Esophagus (tissue), 2 donors: ENCODE data around the gene TMEM43. TPM values are rescaled to one million over a fixed set of nuclear protein-coding genes. Genes with fewer than 3 reads are reported as not detected.

ENCODE experiments used
- H3K27ac ChIP-seq, 2 donors: one replicate each; pipeline ENCODE4 v1.5.1; 2013; ENCODE audit warnings: low read depth in 2 of 2, mild to moderate bottlenecking in 2 of 2, inconsistent platforms in 1 of 2, low read length in 1 of 2, moderate library complexity in 1 of 2
- H3K27me3 ChIP-seq, 2 donors: one replicate each; pipeline ENCODE4 v1.6.1; 2013; ENCODE audit warnings: low read length in 2 of 2, control low read depth in 1 of 2, mild to moderate bottlenecking in 1 of 2; ENCODE audit not compliant: insufficient read depth in 2 of 2, control insufficient read depth in 1 of 2
- H3K36me3 ChIP-seq, 2 donors: one replicate each; pipeline ENCODE4 v1.6.1; 2013; ENCODE audit warnings: low read length in 1 of 2; ENCODE audit not compliant: control insufficient read depth in 2 of 2, insufficient read depth in 2 of 2
- H3K4me1 ChIP-seq, 2 donors: one replicate each; pipeline ENCODE4 v1.6.1; 2013; ENCODE audit warnings: low read length in 1 of 2; ENCODE audit not compliant: control insufficient read depth in 2 of 2, insufficient read depth in 2 of 2
- H3K4me3 ChIP-seq, 2 donors: one replicate each; pipeline ENCODE4 v1.5.1; 2013; ENCODE audit warnings: low read length in 2 of 2, mild to moderate bottlenecking in 2 of 2, low read depth in 1 of 2, moderate library complexity in 1 of 2
- H3K9me3 ChIP-seq, 2 donors: one replicate each; pipeline ENCODE4 v1.6.1; 2013; ENCODE audit warnings: mild to moderate bottlenecking in 2 of 2, low read depth in 1 of 2, low read length in 1 of 2, moderate library complexity in 1 of 2; ENCODE audit not compliant: control insufficient read depth in 2 of 2, insufficient read depth in 1 of 2
- WGBS, 2 donors: extraction: QIAGEN DNeasy Blood & Tissue Kit; methylation state at CpG; one replicate each; pipeline ENCODE4 v1.1.7; 2013; 5-methylcytosine and 5-hydroxymethylcytosine counted together
- polyA plus RNA-seq, 2 donors: library from polyadenylated mRNA; stranded (reverse); fragments of 200-250 nt; gene quantifications; one replicate each; pipeline ENCODE4 v1.2.3, GENCODE V29; 2013
- donor health status: healthy with polysubstance abuse.
- donor health status: Bipolar disorder and iron deficiency.

Gene TMEM43
- polyA plus RNA-seq, 2 donors: 41.4 to 45.6 TPM

DNA sequence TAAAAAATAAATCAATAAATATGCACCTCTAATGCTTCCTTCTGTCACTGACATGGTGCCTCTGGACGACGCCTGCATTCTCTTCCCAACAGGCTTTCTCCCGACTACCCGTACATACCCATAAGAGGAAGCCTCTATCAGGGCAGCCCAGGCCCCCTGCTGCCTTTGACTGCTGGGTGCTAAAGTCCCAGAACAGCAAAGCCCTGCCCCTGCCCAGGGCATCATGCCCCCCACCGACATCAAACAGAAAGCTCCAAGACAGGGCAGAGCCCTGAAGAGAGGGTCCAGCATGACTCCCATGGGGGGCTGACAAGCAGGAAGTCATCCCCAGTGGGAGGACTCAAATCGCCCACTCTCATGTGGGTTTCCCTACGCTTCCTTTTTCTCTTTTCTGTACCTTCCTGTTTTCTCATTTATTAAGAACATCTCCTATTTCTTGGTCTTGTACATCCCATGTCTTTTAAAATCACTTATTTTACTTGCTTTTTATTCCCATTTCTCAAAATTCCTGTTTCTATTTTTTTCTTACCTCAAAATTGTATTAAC, 30.1 kb downstream of the TMEM43 start:
- Histone ChIP-seq H3K4me3 (no peak overlapping the region), H3K9me3 (no peaks in the 10 kb centered on the region), H3K27me3 (no peaks in the 10 kb centered on the region), H3K4me1 (no peaks in the 10 kb centered on the region), H3K36me3 (peaks cover 26 to 36% of the 10 kb centered on the region in 2 donors), H3K27ac (no peak overlapping the region)
- 92 to 96% methylated on average over 7 of the region's 7 CpGs for WGBS, 2 donors

- 58 to 89% methylated on average over 7 of the region's 7 CpGs for WGBS, 2 donors
- Histone ChIP-seq H3K4me3 (no peak overlapping the region), H3K27ac (no peak overlapping the region), H3K9me3 (no peaks in the 10 kb centered on the region), H3K27me3 (no peaks in the 10 kb centered on the region), H3K4me1 (no peaks in the 10 kb centered on the region), H3K36me3 (peaks cover 26 to 39% of the 10 kb centered on the region in 2 donors)
These were observed 31.3 kb downstream of the TMEM43 start for GRCh38 chr3:14156201-14156600.

- no peaks in the 10 kb centered on the region for H3K9me3 ChIP-seq
- H3K27ac ChIP-seq: peak overlapping the region in 1 of 2 donors; percentile 19
- H3K27me3 ChIP-seq: no peaks in the 10 kb centered on the region
- H3K36me3 ChIP-seq: peaks cover 24 to 33% of the 10 kb centered on the region in 2 donors
- no peak overlapping the region for H3K4me3 ChIP-seq
- H3K4me1 ChIP-seq: no peaks in the 10 kb centered on the region
- WGBS, 2 donors: 61 to 71% methylated on average over 13 of the region's 13 CpGs
These were observed 32.1 kb downstream of the TMEM43 start for GRCh38 chr3:14156843-14157561.

- Histone ChIP-seq H3K4me3 (no peak overlapping the region), H3K4me1 (no peaks in the 10 kb centered on the region), H3K36me3 (peaks cover 17 to 27% of the 10 kb centered on the region in 2 donors), H3K9me3 (no peaks in the 10 kb centered on the region), H3K27ac (no peak overlapping the region), H3K27me3 (no peaks in the 10 kb centered on the region)
- 97% methylated on average over 9 of the region's 9 CpGs for WGBS, 2 donors
These were observed 33.1 kb downstream of the TMEM43 start for GRCh38 chr3:14157951-14158350.

GRCh38 chr3:14158370-14158769, 33.5 kb downstream of the TMEM43 start:
- Histone ChIP-seq H3K4me1 (no peaks in the 10 kb centered on the region), H3K27me3 (no peaks in the 10 kb centered on the region), H3K27ac (no peak overlapping the region), H3K4me3 (no peak overlapping the region), H3K9me3 (no peaks in the 10 kb centered on the region), H3K36me3 (peaks cover 17 to 26% of the 10 kb centered on the region in 2 donors)
- WGBS, 2 donors: 95% methylated on average over 14 of the region's 14 CpGs

- Histone ChIP-seq H3K9me3 (no peaks in the 10 kb centered on the region), H3K4me1 (no peaks in the 10 kb centered on the region), H3K36me3 (peaks cover 17 to 25% of the 10 kb centered on the region in 2 donors), H3K27ac (no peak overlapping the region), H3K27me3 (no peaks in the 10 kb centered on the region), H3K4me3 (no peak overlapping the region)
- 97 to 98% methylated on average over 8 of the region's 8 CpGs for WGBS, 2 donors
These were observed 34.6 kb downstream of the TMEM43 start for GRCh38 chr3:14159426-14159825.

GRCh38 chr3:14161282-14161681, 36.4 kb downstream of the TMEM43 start:
- H3K4me1 ChIP-seq: no peaks in the 10 kb centered on the region
- no peak overlapping the region for H3K4me3 ChIP-seq
- H3K36me3 ChIP-seq: peaks cover 20 to 29% of the 10 kb centered on the region in 2 donors
- no peaks in the 10 kb centered on the region for H3K27me3 ChIP-seq
- H3K9me3 ChIP-seq: no peaks in the 10 kb centered on the region
- WGBS, 2 donors: 89 to 97% methylated on average over 2 of the region's 2 CpGs
- H3K27ac ChIP-seq: no peak overlapping the region

DNA sequence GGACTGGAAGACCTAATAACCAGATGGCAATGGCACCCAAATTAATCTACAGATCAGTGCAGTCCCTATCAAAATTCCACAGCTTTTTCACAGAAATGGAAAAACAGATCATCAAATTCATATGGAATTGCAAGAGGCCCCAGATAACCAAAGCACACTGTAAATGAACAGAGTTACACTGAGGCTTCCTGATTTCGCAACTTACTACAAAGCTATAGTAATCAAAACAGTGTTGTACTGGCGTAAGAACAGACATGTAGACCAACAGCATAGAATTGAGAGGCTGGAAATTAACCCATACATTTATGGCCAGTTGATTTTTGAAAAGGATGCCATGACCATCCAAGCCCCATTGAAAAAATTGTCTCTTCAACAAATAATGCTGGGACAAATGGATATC, 37.3 kb downstream of the TMEM43 start:
- H3K4me1 ChIP-seq: no peaks in the 10 kb centered on the region
- no peaks in the 10 kb centered on the region for H3K27me3 ChIP-seq
- 91 to 94% methylated on average over 2 of the region's 2 CpGs for WGBS, 2 donors
- H3K27ac ChIP-seq: no peak overlapping the region
- H3K36me3 ChIP-seq: peaks cover 29 to 36% of the 10 kb centered on the region in 2 donors
- no peak overlapping the region for H3K4me3 ChIP-seq
- H3K9me3 ChIP-seq: no peaks in the 10 kb centered on the region

DNA sequence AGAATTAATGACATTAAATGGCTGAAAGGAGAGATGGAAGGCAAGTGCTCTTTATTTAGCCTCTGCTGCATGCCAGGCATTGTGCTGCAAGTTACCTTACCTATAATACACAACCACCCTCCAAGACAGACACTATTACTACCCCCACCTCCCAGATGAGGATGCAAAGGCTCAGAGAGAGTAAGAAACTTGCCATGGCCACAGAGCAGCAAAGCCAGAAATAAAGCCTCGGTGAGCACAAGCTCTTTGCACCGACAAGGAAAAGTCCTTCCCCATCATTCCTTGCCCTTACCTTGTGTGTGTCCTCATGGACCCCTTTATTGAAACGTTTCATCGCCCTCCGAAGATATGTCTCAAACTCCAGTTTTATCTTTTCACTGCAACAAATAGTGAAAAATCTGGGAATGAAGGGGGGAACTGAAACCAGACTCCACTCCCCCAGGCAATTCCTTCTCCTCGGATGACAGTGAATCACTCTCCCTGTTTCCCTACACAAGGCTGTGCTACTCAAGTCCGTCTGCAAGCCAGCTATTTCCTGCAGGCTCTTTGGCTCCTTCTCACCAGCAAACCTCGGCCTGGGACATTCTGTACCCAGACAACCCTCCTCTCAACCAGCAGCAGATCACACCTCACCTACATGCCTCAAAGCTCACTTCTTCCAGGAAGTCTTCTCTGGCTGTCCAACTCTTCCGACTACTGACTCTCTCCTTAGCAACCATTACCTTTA, 42.2 kb downstream of the TMEM43 start:
- no peaks in the 10 kb centered on the region for H3K9me3 ChIP-seq
- no peaks in the 10 kb centered on the region for H3K4me1 ChIP-seq
- no peak overlapping the region for H3K27ac ChIP-seq
- no peaks in the 10 kb centered on the region for H3K27me3 ChIP-seq
- H3K36me3 ChIP-seq: peaks cover 30 to 35% of the 10 kb centered on the region in 2 donors
- 84 to 89% methylated on average over 9 of the region's 9 CpGs for WGBS, 2 donors
- H3K4me3 ChIP-seq: no peak overlapping the region
